Urinary bladder (tissue), 4 donors: ENCODE measurements around the gene DMBX1. TPM values are rescaled to one million over a fixed set of nuclear protein-coding genes. Genes with fewer than 3 reads are reported as not detected.

Experiments
- DNase-seq: peaks from one replicate; pipeline ENCODE4 v3.0.0-alpha.2; 2015; ENCODE audit errors: extremely low spot score
- H3K27ac ChIP-seq: one replicate; pipeline ENCODE4 v1.5.1; 2013; ENCODE audit warnings: low read depth, mild to moderate bottlenecking, moderate library complexity
- H3K36me3 ChIP-seq: one replicate; pipeline ENCODE4 v1.6.1; 2013; ENCODE audit warnings: mild to moderate bottlenecking, moderate library complexity; ENCODE audit not compliant: insufficient read depth
- H3K4me1 ChIP-seq: one replicate; pipeline ENCODE4 v1.6.1; 2013; ENCODE audit warnings: mild to moderate bottlenecking, moderate library complexity; ENCODE audit not compliant: insufficient read depth
- H3K4me3 ChIP-seq: one replicate; pipeline ENCODE4 v1.5.1; 2013; ENCODE audit warnings: low read depth, low read length
- WGBS: extraction: QIAGEN DNeasy Blood & Tissue Kit; methylation state at CpG from one replicate; pipeline ENCODE4 v1.1.7; 2013; 5-methylcytosine and 5-hydroxymethylcytosine counted together
- polyA plus RNA-seq: library from polyadenylated mRNA; stranded (reverse); fragments of 200-250 nt; gene quantifications from one replicate; pipeline ENCODE4 v1.2.3, GENCODE V29; 2013
- total RNA-seq: library from RNA; depleted of rRNA; stranded (reverse); fragments of >200 nt; gene quantifications from one replicate; pipeline ENCODE4 v1.2.3, GENCODE V29; 2014
- donor health status: healthy with polysubstance abuse.
- donor health status: healthy.

DMBX1 gene
- total and polyA plus RNA-seq, 2 donors = not detected

GRCh38 chr1:46523496-46524353 lies 34.1 kb downstream of the DMBX1 start:
- Histone ChIP-seq H3K4me3 (no peak overlapping the region), H3K4me1 (no peaks in the 10 kb centered on the region), H3K36me3 (no peaks in the 10 kb centered on the region), H3K27ac (peak overlapping the region; percentile 23)
- 79% methylated on average over 11 of the region's 11 CpGs for WGBS
- no peak for DNase-seq

GRCh38 chr1:46524843-46525242 lies 35.2 kb downstream of the DMBX1 start:
- WGBS = 78% methylated on average over 5 of the region's 5 CpGs
- H3K27ac ChIP-seq = no peak overlapping the region
- no peak overlapping the region for H3K4me3 ChIP-seq
- no peak for DNase-seq
- H3K36me3 ChIP-seq = no peaks in the 10 kb centered on the region
- H3K4me1 ChIP-seq = no peaks in the 10 kb centered on the region

- 53% methylated on average over 13 of the region's 13 CpGs for WGBS
- Histone ChIP-seq H3K27ac (no peak overlapping the region), H3K4me3 (no peak overlapping the region), H3K4me1 (no peaks in the 10 kb centered on the region), H3K36me3 (no peaks in the 10 kb centered on the region)
- DNase-seq = no peak
Measured at GRCh38 chr1:46525253-46525983, 35.8 kb downstream of the DMBX1 start.

DNA sequence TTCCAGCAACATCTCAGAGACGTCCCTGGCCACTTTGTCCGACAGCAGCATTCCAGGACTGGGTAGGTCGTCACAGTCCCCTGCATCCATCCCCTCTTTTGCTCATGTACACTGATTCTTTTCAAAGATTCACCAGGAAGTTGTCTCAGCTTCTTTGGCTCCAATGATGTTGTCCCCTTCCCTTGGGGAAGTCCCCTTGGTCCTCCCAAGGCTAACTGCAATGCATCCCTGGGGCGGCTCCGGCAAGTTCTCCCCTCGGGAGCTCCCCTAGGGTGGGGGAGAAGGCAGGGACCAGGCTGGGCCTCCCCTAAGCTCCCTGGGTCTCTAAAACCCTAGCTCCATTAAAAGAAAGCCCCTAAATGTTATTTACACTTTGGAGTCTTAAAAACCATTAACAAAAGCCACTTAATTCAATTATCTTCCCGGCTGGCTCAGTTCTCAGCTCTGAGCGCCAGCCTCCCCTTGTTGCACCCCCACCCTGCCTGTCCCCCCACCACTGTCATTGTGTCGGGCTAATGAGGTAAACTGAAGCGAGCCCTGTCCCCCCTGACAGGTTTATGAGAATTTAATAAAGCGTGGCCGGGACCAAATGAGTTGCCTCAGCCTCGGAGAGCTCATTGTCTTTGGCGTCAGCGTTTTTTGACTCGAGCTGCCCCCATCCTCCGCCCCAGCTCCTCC lies 36.5 kb downstream of the DMBX1 start:
- DNase-seq = no peak
- Histone ChIP-seq H3K4me1 (no peaks in the 10 kb centered on the region), H3K4me3 (no peak overlapping the region), H3K27ac (no peak overlapping the region), H3K36me3 (no peaks in the 10 kb centered on the region)
- WGBS = 44% methylated on average over 17 of the region's 17 CpGs

GRCh38 chr1:46526691-46527291 lies 37.2 kb downstream of the DMBX1 start:
- Histone ChIP-seq H3K27ac (no peak overlapping the region), H3K4me1 (no peaks in the 10 kb centered on the region), H3K36me3 (no peaks in the 10 kb centered on the region), H3K4me3 (no peak overlapping the region)
- WGBS = 44% methylated on average over 14 of the region's 14 CpGs
- DNase-seq = no peak

DNA sequence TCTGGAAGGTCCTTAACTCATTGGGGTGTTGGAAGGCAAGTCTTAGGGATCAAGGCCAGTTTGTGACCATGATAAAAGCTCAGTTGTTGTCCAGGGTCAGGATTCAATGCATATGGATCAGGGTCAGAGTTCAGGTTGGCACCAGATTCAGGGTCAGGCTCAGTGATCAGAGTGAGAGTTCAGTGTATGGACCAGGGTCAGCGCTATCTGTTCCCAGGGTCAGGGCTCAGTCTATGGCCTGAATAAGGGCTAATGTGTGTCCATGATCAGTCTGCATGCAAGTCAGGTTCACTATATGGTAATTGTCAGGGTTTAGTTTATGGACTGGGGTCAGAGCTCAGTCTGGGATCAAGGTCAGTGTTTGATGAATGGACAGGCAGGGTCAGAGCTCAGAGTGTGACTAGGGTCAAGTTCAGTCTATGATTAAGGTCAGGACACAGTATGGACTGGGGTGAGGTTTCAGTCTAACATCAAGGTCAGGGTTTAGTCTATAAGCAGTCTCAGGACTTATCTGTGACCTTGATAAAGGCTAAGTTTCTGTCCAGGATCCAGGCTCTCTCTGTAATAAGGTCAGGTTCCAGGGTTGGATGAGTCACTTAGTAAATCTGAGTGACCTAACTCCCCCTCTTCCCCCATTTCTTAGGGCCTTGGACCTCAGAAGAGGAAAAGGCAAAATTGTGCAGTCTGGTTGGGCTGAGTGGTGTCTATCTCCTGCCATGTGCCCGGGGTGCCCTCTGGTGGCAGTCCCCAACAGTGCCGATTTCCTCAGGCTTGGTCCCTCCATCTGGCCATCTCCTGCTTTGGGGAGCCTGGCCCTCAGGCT lies 38.0 kb downstream of the DMBX1 start:
- 32% methylated on average over 3 of the region's 3 CpGs for WGBS
- Histone ChIP-seq H3K36me3 (no peaks in the 10 kb centered on the region), H3K4me3 (no peak overlapping the region), H3K4me1 (no peaks in the 10 kb centered on the region), H3K27ac (no peak overlapping the region)
- no peak for DNase-seq

DNA sequence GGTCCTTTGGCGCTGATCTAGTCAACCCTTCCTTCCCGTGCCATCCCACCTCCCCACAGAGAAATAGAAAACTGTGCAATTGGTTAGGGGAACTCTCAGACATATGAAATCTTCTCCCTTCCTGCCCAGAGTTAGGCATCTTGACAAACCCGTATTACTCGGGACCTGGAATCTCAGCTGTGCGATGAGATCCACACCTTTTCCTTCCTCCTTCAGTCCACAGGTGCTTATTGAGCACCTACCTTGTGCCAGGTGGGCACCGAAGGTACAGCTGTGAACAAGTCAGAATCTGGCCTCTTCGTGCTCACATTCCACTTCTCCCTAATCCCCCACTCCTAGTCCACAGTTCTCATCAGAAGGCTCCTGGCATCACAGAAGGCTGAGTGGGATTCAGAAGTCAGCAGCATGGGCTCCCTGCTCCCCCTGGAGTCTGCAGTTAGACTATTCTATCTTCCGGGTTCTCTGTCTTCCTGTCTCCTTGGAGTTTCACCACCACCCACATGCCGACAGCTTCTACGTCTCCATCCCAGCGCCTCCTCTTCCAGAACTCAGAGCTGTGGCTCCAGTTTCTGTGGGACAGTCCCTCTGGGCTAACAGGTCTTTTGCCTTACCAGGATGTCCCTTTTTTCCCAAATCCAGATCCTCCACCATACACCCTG lies 38.8 kb downstream of the DMBX1 start:
- no peak for DNase-seq
- Histone ChIP-seq H3K4me3 (no peak overlapping the region), H3K4me1 (no peaks in the 10 kb centered on the region), H3K27ac (no peak overlapping the region), H3K36me3 (no peaks in the 10 kb centered on the region)
- 35% methylated on average over 11 of the region's 11 CpGs for WGBS

DNA sequence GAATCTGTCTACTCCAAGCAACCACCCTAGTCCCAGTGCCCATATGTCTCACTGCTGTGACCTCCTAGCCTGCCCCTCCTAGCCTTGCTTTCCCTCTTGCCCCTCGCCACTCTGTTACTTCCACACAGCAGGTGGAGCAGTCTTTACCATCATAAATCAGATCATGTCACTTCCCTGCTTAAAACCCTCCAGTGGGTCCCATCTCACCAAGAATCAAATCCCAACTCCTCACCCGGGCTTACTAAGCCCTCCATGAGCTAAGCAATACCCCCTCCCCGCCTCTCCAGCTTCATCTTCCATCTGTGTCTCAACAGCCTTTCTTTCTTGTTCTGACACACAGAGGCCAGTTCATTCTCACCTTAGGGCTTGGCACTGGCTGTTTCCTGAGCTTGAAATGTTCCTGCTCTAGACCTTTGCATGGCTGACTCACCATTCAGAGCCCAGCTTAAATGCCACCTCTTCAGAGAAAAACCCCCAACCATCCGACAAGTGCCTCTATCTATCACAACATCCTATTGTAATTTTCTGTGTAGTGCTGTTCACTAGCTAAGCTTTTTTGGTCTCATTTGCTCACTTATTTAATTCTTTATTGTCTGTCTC lies 39.5 kb downstream of the DMBX1 start:
- H3K4me1 ChIP-seq = no peaks in the 10 kb centered on the region
- H3K27ac ChIP-seq = no peak overlapping the region
- WGBS = 55% methylated on average over 4 of the region's 4 CpGs
- H3K4me3 ChIP-seq = no peak overlapping the region
- no peak for DNase-seq
- no peaks in the 10 kb centered on the region for H3K36me3 ChIP-seq

- DNase-seq = no peak
- WGBS = 53% methylated on average over 3 of the region's 3 CpGs
- Histone ChIP-seq H3K36me3 (no peaks in the 10 kb centered on the region), H3K4me1 (no peaks in the 10 kb centered on the region), H3K27ac (no peak overlapping the region), H3K4me3 (no peak overlapping the region)
Measured at GRCh38 chr1:46530311-46530710, 40.7 kb downstream of the DMBX1 start.

- H3K4me3 ChIP-seq = no peak overlapping the region
- no peaks in the 10 kb centered on the region for H3K36me3 ChIP-seq
- WGBS = 50% methylated on average over 6 of the region's 6 CpGs
- H3K27ac ChIP-seq = no peak overlapping the region
- H3K4me1 ChIP-seq = no peaks in the 10 kb centered on the region
- peak; percentile 63 for DNase-seq
Measured at GRCh38 chr1:46530791-46531409, 41.3 kb downstream of the DMBX1 start.

GRCh38 chr1:46532095-46532494 lies 42.5 kb downstream of the DMBX1 start:
- Histone ChIP-seq H3K36me3 (no peaks in the 10 kb centered on the region), H3K4me3 (no peak overlapping the region), H3K27ac (no peak overlapping the region), H3K4me1 (no peaks in the 10 kb centered on the region)
- WGBS = 67% methylated on average over 3 of the region's 3 CpGs
- no peak for DNase-seq
